Measurements from ENCODE around the gene TRIO. TPM values are rescaled to one million over a fixed set of nuclear protein-coding genes. Genes with fewer than 3 reads are reported as not detected.

Gene TRIO
- total RNA-seq, 1 donor from 2014 or later, result 186 TPM

GRCh38 chr5:14226554-14226953, 83.4 kb downstream of the TRIO start:
- no peak for DNase-seq

- DNase-seq, result no peak
Measured at GRCh38 chr5:14226992-14227391, 83.8 kb downstream of the TRIO start.

GRCh38 chr5:14227513-14227912, 84.4 kb downstream of the TRIO start:
- DNase-seq, result no peak

- peak; percentile 22 for DNase-seq
Measured at GRCh38 chr5:14228219-14228618, 85.1 kb downstream of the TRIO start.

- no peak for DNase-seq
Measured at GRCh38 chr5:14229181-14229580, 86.0 kb downstream of the TRIO start.

- no peak for DNase-seq
Measured at GRCh38 chr5:14229734-14230133, 86.6 kb downstream of the TRIO start.

GRCh38 chr5:14231156-14231555, 88.0 kb downstream of the TRIO start:
- DNase-seq, result no peak

GRCh38 chr5:14231890-14232289, 88.7 kb downstream of the TRIO start:
- no peak for DNase-seq

GRCh38 chr5:14234204-14234603, 91.1 kb downstream of the TRIO start:
- DNase-seq, result no peak

- DNase-seq, result no peak
Measured at GRCh38 chr5:14235872-14236271, 92.7 kb downstream of the TRIO start.

GRCh38 chr5:14236757-14237156, 93.6 kb downstream of the TRIO start:
- no peak for DNase-seq

GRCh38 chr5:14237317-14238086, 94.4 kb downstream of the TRIO start:
- DNase-seq, result no peak

- DNase-seq, result no peak
Measured at GRCh38 chr5:14238272-14238671, 95.1 kb downstream of the TRIO start.

- no peak for DNase-seq
Measured at GRCh38 chr5:14239404-14239803, 96.3 kb downstream of the TRIO start.

GRCh38 chr5:14239951-14240350, 96.8 kb downstream of the TRIO start:
- no peak for DNase-seq

GRCh38 chr5:14240359-14240758, 97.2 kb downstream of the TRIO start:
- DNase-seq, result peak; percentile 82

GRCh38 chr5:14241141-14241540, 98.0 kb downstream of the TRIO start:
- DNase-seq, result no peak

- DNase-seq, result no peak
Measured at GRCh38 chr5:14242447-14242846, 99.3 kb downstream of the TRIO start.

- no peak for DNase-seq
Measured at GRCh38 chr5:14242871-14243383, 99.8 kb downstream of the TRIO start.

GRCh38 chr5:14243766-14244165, 100.6 kb downstream of the TRIO start:
- DNase-seq, result no peak

GRCh38 chr5:14244721-14245120, 101.6 kb downstream of the TRIO start:
- no peak for DNase-seq

- no peak for DNase-seq
Measured at GRCh38 chr5:14245132-14245925, 102.2 kb downstream of the TRIO start.

- DNase-seq, result no peak
Measured at GRCh38 chr5:14246350-14247053, 103.4 kb downstream of the TRIO start.

Measured in skin of body (tissue), 2 donors.